GM13976 (cell line): ENCODE data around the gene CRIP2.
A peak's percentile ranks its signal among the peaks of the same experiment; 100 is the strongest.

Experiments
- DNase-seq: peaks from one replicate; pipeline ENCODE4 v3.0.0; 2012; ENCODE audit warnings: low spot score
- in situ Hi-C: fragments of 300-500 bp; cut with MboI; formaldehyde crosslinking; loops from one replicate; pipeline ENCODE4 v1.12.0; 2022; ENCODE audit warnings: low sequenced_read_pairs, mixed read lengths, inconsistent platforms; ENCODE audit not compliant: unreplicated experiment
- TF ChIP-seq, protein P1 (sequence below): IDR thresholded peaks from 2 replicates; pipeline ENCODE4 v1.5.1; 2012; ENCODE audit warnings: borderline replicate concordance, mild to moderate bottlenecking; ENCODE audit not compliant: insufficient read depth; ENCODE audit errors: extremely low read depth, missing control alignments, control extremely low read depth

The CRIP2 gene

DNA sequence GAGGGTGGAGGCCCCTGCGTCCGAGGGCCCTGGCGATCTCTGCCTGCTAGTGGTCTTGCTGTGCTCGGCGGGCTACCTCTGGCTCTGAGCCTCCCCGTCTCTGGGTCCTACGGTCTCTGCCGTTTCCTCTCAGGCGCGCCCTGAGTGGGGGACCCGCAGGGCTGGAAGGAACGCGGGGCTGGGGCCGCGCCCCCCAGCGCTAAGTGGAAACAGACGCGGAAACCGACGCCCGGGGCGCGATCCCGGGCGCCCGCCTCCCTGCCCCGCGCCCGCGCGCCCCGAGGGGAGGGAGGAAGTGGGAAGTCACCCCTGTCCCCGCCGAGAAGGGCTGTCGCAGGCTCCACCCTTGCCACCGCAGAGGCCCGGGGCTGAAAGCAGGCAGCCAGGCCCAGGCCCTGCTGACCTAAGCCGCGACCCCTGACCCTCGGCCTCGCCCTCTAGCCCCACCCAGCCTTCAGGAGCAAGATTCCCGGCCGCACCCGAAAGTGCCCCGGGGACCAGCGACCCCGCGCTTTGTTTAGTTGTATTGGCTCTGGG is 12.9 kb downstream of the CRIP2 start:
- in situ Hi-C loops, result loop anchor here (10.0 kb wide), 1 partner anchor 113 kb away; no protein-coding TSS in a partner anchor
- DNase-seq, result no peak
- TF ChIP-seq, protein P1, sequence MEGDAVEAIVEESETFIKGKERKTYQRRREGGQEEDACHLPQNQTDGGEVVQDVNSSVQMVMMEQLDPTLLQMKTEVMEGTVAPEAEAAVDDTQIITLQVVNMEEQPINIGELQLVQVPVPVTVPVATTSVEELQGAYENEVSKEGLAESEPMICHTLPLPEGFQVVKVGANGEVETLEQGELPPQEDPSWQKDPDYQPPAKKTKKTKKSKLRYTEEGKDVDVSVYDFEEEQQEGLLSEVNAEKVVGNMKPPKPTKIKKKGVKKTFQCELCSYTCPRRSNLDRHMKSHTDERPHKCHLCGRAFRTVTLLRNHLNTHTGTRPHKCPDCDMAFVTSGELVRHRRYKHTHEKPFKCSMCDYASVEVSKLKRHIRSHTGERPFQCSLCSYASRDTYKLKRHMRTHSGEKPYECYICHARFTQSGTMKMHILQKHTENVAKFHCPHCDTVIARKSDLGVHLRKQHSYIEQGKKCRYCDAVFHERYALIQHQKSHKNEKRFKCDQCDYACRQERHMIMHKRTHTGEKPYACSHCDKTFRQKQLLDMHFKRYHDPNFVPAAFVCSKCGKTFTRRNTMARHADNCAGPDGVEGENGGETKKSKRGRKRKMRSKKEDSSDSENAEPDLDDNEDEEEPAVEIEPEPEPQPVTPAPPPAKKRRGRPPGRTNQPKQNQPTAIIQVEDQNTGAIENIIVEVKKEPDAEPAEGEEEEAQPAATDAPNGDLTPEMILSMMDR, result no peak

GRCh38 chr14:105487986-105488777 is 13.6 kb downstream of the CRIP2 start:
- DNase-seq, result no peak
- in situ Hi-C loops, result loop anchor here (10.0 kb wide), 1 partner anchor 113 kb away; no protein-coding TSS in a partner anchor
- TF ChIP-seq, protein P1, result no peak

DNA sequence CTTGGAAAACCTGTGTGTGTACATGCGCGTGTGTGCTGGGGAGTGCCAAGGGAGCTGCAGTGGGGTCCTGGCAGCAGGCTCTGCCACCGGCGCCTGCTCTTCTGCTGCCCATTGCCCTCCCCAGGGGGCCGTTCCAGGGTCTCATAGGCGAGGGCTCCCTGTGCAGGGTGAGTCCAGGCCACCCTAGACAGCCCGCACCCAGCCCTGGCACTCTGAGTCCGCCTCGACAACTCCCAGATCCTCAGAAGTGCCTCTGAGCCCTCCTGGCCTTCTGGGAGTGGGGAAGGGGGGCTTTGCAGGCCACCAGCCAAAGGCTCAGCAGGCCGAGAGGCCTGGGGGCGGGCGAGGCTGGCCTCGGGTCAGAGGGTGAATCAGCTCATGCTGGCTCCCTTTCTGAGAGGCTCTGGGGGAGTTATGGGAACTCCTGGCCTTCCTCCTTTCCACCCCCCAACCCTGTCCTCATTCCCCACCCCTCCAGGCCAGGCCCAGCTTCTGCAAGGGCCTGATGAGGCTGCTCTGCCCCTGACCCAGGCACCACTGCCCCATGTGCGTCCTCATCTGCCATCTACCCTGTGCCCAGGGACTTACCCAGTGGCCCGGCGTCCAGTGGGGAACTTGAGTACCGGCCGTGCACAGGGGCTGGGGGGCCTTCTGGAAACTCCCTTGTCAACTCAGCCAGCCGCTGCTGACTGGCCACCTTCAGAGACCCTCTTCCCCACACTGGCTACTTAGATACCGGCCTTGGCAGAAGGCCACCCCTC is 14.3 kb downstream of the CRIP2 start:
- no peak for DNase-seq
- TF ChIP-seq, protein P1, result no peak
- in situ Hi-C loops, result loop anchor here (10.0 kb wide), 1 partner anchor 114 kb away; no protein-coding TSS in a partner anchor

GRCh38 chr14:105489542-105490266 is 15.1 kb downstream of the CRIP2 start:
- TF ChIP-seq, protein P1, result peak; percentile 65
- DNase-seq, result peak; percentile 84
- in situ Hi-C loops, result loop anchor here (10.0 kb wide), 1 partner anchor 115 kb away; no protein-coding TSS in a partner anchor

DNA sequence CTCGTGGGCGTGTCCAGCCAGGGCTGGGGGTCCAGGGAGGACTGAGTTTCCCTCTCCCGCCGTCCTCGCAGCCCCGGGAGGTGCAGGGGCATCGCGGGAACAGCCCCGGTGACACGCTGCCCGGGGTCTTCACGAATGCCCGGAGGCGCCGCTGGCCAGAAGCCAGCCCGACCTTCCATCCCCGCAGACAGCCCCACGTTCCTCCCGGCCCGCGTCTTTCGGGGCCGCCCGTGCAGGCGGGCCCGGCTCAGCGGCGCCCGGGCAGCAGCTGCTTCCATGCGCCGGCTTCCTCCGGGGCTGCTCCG is 15.6 kb downstream of the CRIP2 start:
- in situ Hi-C loops, result no loop called here
- TF ChIP-seq, protein P1, result no peak
- no peak for DNase-seq

DNA sequence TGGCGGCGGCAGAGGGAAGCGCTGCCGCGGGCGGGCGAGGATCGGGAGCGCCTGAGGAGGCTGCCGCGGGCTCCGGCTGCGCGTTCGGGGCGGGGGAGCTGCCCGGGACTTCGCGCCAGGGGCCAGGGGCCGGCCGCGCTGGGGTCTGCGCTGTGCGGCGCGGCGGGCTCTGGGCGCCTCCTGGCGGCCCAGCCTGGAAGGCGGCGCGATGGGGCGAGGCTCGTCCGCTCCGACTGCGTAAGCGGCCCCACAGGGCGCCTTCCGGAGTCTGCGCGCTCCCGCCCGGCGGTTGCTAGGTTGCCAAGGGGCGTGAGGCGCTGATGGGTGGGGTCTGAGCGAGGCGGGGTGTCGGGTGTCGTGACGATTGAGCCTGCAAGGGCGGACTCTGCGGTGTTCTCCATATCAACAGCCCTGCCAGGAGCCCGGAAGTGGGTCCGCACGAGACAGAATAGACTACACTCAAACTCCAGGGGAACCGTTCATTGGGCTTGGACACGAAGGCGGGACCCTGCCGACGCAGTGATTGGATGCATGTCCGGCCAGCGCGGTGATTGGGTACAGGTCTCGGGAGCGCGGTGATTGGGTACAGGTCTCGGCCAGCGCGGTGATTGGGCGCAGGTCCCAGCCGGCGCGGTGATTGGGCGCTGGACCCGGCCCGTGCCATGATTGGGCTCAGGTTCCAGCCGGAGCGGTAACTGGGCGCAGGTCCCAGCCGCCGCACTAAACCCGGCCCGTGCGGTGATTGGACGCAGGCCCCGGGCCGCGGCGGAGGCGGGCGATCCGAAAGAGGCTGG is 16.1 kb downstream of the CRIP2 start, which contains the start of gene TEDC1:
TEDC1 (plus strand) TSS at position 675 of the 794 bp plus-strand sequence. CDS start 130 bp downstream, outside the sequence.
- in situ Hi-C loops, result no loop called here
- DNase-seq, result peak; percentile 96
- TF ChIP-seq, protein P1, result peak; percentile 98
